Measurements from ENCODE around the gene ABCA7. TPM values are rescaled to one million over a fixed set of nuclear protein-coding genes. Genes with fewer than 3 reads are reported as not detected.

ABCA7 gene
- total and polyA plus RNA-seq, 2 of the 13 experiments (the other 11 are each of a cell fraction or from before 2014, with no cell fraction given) = 4.4 to 32.4 TPM

DNA sequence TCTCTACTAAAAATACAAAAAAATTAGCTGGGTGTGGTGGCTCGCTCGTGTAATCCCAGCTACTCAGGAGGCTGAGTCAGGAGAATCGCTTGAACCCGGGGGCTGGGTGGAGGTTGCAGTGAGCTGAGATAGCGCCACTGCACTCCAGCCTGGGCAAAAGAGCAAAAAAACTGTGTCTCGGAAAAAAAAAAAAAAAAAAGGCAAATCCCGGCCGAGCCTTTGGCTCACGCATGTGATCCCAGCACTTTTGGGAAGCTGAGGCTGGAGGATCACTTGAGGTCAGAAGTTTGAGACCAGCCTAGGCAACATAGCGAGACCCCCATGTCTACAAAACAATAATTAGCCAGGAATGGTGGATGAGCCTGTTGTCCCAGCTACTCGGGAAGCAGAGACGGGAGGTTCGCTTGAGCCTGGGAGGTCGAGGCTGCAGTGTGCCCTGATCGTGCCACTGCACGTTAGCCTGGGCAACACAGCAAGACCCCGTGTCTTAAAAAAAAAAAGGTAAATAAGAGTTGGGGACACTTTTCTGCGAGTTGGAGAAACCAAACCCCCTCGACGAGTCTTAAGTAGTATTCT, 63.3 kb downstream of the ABCA7 start (continued):
- 0 out of 2 replicates have a peak, but pooled peaks have one; percentile 45 for TF ChIP-seq NAIF1 (CRISPR knock-in tag; IDR thresholded peaks at IDR 0.05; ENCODE audit: borderline replicate concordance)
- TF ChIP-seq CHD4 (IDR thresholded peaks at IDR 0.05; ENCODE audit: borderline replicate concordance, low read length) = peak; percentile 22; the same call in 1 of the 2 replicates
- TF ChIP-seq ZNF891 (CRISPR knock-in tag; IDR thresholded peaks at IDR 0.05) = peak; percentile 21; the same call in 1 of the 2 replicates
- TF ChIP-seq, protein P1, sequence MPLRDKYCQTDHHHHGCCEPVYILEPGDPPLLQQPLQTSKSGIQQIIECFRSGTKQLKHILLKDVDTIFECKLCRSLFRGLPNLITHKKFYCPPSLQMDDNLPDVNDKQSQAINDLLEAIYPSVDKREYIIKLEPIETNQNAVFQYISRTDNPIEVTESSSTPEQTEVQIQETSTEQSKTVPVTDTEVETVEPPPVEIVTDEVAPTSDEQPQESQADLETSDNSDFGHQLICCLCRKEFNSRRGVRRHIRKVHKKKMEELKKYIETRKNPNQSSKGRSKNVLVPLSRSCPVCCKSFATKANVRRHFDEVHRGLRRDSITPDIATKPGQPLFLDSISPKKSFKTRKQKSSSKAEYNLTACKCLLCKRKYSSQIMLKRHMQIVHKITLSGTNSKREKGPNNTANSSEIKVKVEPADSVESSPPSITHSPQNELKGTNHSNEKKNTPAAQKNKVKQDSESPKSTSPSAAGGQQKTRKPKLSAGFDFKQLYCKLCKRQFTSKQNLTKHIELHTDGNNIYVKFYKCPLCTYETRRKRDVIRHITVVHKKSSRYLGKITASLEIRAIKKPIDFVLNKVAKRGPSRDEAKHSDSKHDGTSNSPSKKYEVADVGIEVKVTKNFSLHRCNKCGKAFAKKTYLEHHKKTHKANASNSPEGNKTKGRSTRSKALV (CRISPR knock-in tag; IDR thresholded peaks at IDR 0.05) = 0 out of 2 replicates have a peak, but pooled peaks have one; percentile 46

GRCh38 chr19:1103708-1104310, 63.9 kb downstream of the ABCA7 start, which contains the start of gene GPX4:
Gene GPX4 (plus strand): TSS chr19:1103994. CDS start chr19:1104044, 50 bp downstream.
- Histone ChIP-seq H3K9ac (ENCODE audit: insufficient read depth, low read depth, low read length) (peak within 1 kb of the TSS; percentile 98), H3K4me1 (ENCODE audit: insufficient read depth, low read length) (peaks cover 75% of the 10 kb centered on the region), H3K4me2 (ENCODE audit: low read depth, low read length) (peak within 1 kb of the TSS; percentile 92), H3K36me3 (replicated peaks in 1 of 2; ENCODE audit: control insufficient read depth in 1 of 2, insufficient read depth in 2 of 2, low read length in 2 of 2) (peaks cover 6 to 20% of the 10 kb centered on the region in 2 experiments; a peak in 3 of 5 replicates), H2AFZ (ENCODE audit: low read length) (no peak within 1 kb of the TSS), H3K27me3 (ENCODE audit: control insufficient read depth in 1 of 2, insufficient read depth in 2 of 2, low read length in 2 of 2) (no peaks in the 10 kb centered on the region), H3K79me2 (ENCODE audit: insufficient read depth, low read length) (peaks cover 11% of the 10 kb centered on the region), H3K27ac (ENCODE audit: extremely low read length, insufficient read depth, low read length) (peak within 1 kb of the TSS; percentile 100), H4K20me1 (ENCODE audit: insufficient read depth, low read length) (peaks cover 15% of the 10 kb centered on the region; the same call in 1 of the 2 replicates), H3K4me3 (replicated peaks in 1 of 3; ENCODE audit: insufficient read depth in 1 of 3, low read depth in 2 of 3, low read length in 3 of 3) (peak within 1 kb of the TSS; percentile 89 to 92 (median 89)), H3K9me3 (ENCODE audit: low read length) (no peaks in the 10 kb centered on the region)
- peak; percentile 96 for DNase-seq (ENCODE audit: low spot score)
- ChIA-PET POLR2A (interaction anchor here (0.6 to 4.1 kb wide), 14 partner anchors 9 to 165 kb away, joined by 3 to 28 read pairs (median 6); partner anchors contain the start of genes ARHGAP45, CIRBP and RNU6-2), CTCF (ENCODE audit: low intra/inter-chr PET ratio, low total read pairs) (no interaction called here)
- no TSS peak for BruUV-seq (replicated peaks)
- in situ Hi-C loops (cut with HindIII; ENCODE audit: extremely low pct_ligation_motif_present, low pct_unique_long_range_greater_than_20kb) = loop anchor here (5.0 kb wide), 1 partner anchor 37 kb away; the partner anchor contains the start of gene ARHGAP45
- FAIRE-seq = peak; percentile 89
- 0% methylated on average over 5 of the region's 75 CpGs for WGBS (ENCODE audit: low lambda C conversion rate)
- intact Hi-C loops (cut with micrococcal nuclease; ENCODE audit: unreplicated experiment) = loop anchor here (10.0 kb wide), 1 partner anchor 49 kb away; no protein-coding TSS in a partner anchor
- peak; percentile 85 for ATAC-seq
- TF ChIP-seq SMAD1 (CRISPR knock-in tag; IDR thresholded peaks at IDR 0.05; ENCODE audit: borderline replicate concordance, low read depth) (peak; percentile 71; the same call in 1 of the 2 replicates), SALL1 (CRISPR knock-in tag; IDR thresholded peaks at IDR 0.05) (peak; percentile 70), ZNF331 (CRISPR knock-in tag; IDR thresholded peaks at IDR 0.05) (no peak; the same call in 1 of the 2 replicates), ZNF343 (CRISPR knock-in tag; IDR thresholded peaks at IDR 0.05) (no peak), RARA (CRISPR knock-in tag; IDR thresholded peaks at IDR 0.05) (no peak), SIN3A (IDR thresholded peaks at IDR 0.05; ENCODE audit: borderline replicate concordance, low read depth, low read length) (peak; percentile 65; the same call in 1 of the 2 replicates), HOXA3 (CRISPR knock-in tag; IDR thresholded peaks at IDR 0.05) (peak; percentile 39; the same call in 1 of the 2 replicates), PPARG (CRISPR knock-in tag; conservative IDR thresholded peaks at IDR 0.05) (peak; percentile 10; the same call in 1 of the 2 replicates), TAF1 (CRISPR knock-in tag; IDR thresholded peaks at IDR 0.05) (peak; percentile 96), ZNF776 (CRISPR knock-in tag; IDR thresholded peaks at IDR 0.05) (peak; percentile 8; the same call in 1 of the 2 replicates), RBFOX2 (IDR thresholded peaks at IDR 0.05; ENCODE audit: low read depth, low read length) (peak; percentile 99), POLR2AphosphoS5 (IDR thresholded peaks at IDR 0.05; ENCODE audit: low read depth, low read length) (peak; percentile 85), ZNF710 (CRISPR knock-in tag; IDR thresholded peaks at IDR 0.05; ENCODE audit: borderline replicate concordance) (no peak), TOE1 (CRISPR knock-in tag; IDR thresholded peaks at IDR 0.05) (no peak), LCORL (IDR thresholded peaks at IDR 0.05) (no peak), LCORL (CRISPR knock-in tag; IDR thresholded peaks at IDR 0.05) (no peak)

Data from HepG2 (cell line).